ENCODE data around the gene TBC1D9B.

Gene TBC1D9B

GRCh38 chr5:179907556-179908324, at the start of gene TBC1D9B:
TSS of gene TBC1D9B (minus strand) at chr5:179907897. CDS start at chr5:179907821, 76 bp downstream.
- peak; percentile 39 for DNase-seq (ENCODE audit: low read depth in 2 of 2)

DNA sequence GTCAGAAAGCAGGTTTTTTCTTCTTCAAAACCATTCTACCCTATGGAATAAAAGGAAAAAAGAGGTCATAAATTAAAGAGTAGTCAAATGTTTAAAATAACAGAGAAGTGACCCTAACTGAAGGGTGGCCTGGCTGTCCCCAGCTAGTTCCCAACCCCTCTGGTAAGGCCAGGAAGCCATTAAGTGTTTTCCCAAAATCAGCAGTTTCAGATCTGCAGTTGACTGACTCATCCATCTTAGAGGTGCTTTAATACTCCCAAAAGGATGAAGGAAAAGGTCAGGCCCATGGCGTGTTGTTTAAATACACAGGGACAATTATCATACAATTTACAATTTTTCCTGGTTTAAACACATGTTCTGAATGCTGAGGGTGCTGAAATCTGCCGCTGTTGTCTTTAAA, 47.9 kb upstream of the TBC1D9B start:
- DNase-seq (ENCODE audit: low read depth in 2 of 2) = no peak

DNA sequence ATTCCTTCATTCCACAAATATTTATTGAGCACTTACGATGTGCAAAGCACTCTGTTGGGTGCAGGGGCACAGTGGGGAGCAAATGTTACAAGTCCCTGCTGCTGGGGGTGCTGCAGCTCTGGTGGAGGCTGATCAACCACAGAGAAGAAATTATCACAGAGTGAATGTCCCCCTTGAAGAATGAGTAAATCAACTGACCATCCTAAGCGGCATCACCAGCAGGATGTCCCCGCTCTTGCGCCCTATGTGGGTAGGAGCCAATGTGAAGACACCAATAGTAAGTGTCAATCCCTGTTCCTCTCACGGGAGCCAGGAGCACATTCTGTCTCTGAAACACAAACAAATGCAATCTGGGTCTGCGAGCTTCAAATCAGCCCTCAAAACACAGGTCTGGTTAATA, 47.4 kb upstream of the TBC1D9B start:
- DNase-seq (ENCODE audit: low read depth in 2 of 2) = no peak

- no peak for DNase-seq (ENCODE audit: low read depth in 2 of 2)
Measured at GRCh38 chr5:179954434-179954833, 46.7 kb upstream of the TBC1D9B start.

DNA sequence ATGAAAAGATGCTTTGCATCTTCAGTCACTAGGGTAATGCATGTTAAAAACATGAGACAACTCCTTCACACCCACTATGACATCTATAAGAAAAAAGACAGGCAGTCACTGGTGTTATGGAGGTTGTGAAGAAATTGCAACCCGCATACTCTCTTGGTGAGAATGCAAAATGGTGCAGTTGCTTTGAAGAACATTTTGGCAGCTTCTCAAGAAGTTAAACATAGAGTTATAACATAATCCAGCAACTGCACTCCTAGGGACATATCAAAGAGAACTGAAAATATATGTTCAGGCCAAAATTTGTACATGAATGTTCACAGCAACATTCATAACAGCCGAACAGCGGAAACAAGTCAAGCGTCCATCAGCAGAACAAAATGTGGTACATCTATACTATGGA, 46.3 kb upstream of the TBC1D9B start:
- no peak for DNase-seq (ENCODE audit: low read depth in 2 of 2)

DNA sequence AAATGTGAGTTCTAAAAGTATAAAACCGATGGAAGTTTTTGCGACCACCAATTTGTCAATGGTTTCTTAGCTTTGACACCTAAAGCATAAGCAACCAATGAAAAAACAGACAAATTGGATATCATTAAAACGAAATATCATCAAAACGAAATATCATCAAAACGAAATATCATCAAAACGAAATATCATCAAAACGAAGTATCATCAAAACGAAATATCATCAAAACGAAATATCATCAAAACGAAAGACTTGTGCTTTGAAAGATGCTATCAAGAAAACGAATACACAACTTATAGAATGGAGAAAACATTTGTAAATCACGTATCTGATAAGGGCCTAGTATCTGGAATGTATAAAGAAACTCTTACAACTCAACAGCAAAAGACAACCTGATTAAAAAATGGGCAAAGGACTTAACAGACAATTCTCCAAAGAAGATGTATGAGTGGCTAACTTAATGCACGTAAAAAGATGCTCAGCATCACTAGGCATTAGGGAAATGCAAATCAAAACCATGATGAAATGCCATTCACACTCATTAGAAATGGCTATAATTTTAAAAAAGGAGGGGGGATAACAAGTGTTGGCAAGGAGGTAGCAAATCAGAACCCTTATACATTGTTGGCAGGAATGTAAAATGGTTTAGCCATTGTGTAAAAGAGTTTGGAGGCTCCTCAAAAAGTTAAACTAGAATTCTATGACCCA, 29.4 kb upstream of the TBC1D9B start:
- DNase-seq (ENCODE audit: low read depth in 2 of 2) = no peak

GRCh38 chr5:179930788-179931473, 23.2 kb upstream of the TBC1D9B start:
- DNase-seq (ENCODE audit: low read depth in 2 of 2) = no peak

DNA sequence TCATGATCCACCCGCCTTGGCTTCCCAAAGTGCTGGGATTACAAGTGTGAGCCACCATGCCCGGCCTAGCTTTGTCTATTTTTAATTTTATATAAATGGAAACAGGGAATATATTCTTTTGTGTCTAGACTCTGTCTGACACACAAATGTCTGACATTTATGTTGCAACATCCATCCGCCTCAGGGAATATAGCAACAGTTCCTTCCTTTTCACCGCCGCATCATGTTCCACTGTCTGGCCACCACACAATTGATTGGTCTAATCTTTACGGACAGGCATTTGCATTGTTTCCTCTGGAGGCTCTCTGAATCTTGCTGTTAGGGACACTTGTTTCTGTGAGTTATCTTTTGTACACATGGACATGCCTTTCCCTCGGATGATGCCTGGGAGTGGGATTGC, 20.1 kb upstream of the TBC1D9B start:
- DNase-seq (ENCODE audit: low read depth in 2 of 2) = no peak

DNA sequence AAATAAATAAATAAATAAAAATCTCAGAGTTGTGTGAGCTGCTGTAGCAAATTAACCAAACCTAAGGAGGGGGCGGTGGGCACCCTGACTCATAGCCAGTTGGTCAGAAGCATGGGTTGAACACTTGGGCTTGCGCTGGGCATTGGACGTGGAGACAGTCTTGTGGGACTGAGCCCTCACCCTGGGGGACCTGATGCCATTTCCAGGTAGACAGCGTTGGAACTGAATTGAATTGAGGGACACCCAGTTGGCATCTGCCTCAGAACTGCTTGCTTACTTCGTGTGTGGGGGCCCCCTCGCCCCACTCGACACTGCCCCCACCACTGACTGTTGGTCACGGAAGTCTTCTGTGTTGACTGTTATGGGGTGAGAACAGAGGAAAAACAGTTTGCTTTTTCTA, 19.0 kb upstream of the TBC1D9B start:
- DNase-seq (ENCODE audit: low read depth in 2 of 2) = no peak

- no peak for DNase-seq (ENCODE audit: low read depth in 2 of 2)
Measured at GRCh38 chr5:179923436-179923835, 15.7 kb upstream of the TBC1D9B start.

- DNase-seq (ENCODE audit: low read depth in 2 of 2) = no peak
Measured at GRCh38 chr5:179920175-179920574, 12.5 kb upstream of the TBC1D9B start.

- no peak for DNase-seq (ENCODE audit: low read depth in 2 of 2)
Measured at GRCh38 chr5:179919487-179920060, 11.9 kb upstream of the TBC1D9B start.

GRCh38 chr5:179918742-179919486, 11.2 kb upstream of the TBC1D9B start:
- no peak for DNase-seq (ENCODE audit: low read depth in 2 of 2)

GRCh38 chr5:179916523-179916922, 8.8 kb upstream of the TBC1D9B start:
- no peak for DNase-seq (ENCODE audit: low read depth in 2 of 2)

DNA sequence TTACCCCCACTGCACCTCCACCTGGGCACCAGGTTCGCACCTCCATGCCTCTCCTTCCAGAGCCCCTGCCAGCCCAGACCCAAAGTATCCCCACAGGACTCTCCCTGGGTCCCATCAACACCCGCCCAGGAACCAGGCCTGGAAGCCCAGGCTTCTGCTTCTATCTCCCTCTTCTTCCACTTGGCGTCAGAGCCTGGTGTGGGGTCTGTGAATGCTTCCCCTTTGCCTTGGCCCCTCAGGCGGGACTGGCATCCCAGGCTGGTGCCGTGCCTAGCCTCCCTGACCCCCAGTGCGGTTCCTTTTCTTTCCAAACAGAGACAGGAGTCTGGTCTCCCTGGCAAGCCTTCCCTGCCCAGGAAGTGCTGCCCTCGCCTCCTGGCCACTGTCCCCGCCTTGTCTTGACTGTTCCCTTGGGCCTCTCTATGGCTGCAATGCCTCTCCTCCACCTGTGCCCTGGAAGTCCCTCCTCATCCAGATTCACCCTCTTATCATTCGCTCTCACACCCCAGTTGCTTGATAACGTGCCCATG, 7.8 kb upstream of the TBC1D9B start:
- DNase-seq (ENCODE audit: low read depth in 2 of 2) = no peak

DNA sequence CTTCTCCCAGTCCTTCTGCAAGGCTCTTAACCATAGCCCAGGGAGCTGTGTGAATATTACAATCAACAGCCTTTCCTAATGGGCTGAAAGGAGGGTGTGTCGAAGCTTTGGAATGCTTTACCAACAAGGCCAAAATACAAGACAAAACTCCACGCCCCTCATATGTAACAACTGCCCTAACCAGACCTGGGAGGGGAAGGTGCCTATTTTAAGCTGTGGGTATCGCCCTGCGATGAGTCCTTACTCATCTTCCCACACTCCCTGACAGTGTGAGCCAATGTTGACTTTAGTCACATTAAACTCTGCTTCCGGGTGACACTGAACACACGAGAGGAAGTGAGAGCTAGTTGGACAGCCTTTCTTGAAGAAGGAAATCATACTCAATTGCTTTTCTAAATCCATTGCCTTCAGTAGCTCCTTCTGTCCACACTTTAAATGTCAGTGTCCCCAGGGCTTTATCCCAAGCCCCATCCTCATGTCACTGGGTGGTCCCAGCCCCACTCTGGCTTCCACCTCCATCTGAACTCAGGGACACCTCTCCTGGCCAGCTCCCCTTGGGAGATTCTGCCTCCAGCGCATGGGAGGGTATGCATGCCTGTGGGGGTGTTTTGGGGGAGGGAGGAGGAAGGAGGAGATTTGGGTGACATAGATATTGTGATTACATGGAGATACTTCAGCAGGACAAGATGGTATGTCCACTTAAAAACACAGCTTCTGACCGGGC, 6.5 kb upstream of the TBC1D9B start:
- no peak for DNase-seq (ENCODE audit: low read depth in 2 of 2)

DNA sequence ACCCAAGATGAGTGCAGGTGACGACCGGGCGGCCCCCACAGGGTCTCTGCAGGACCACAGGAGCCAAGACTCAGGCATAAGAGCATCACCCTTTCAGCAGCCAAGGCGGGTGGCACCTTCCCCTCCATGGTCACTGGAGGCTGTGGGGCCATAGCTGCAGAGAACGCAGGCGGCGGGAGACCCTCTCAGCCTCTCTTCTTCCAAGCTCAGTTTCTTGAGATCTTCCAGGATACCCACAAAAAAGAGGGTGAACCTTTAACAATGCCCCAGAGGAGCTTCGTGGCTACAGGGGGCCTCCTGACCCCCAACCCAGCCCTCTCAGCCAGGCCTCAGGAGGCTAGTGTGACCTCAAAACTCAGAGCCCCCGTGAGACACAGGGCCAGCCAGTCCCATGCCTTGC, 5.8 kb upstream of the TBC1D9B start:
- DNase-seq (ENCODE audit: low read depth in 2 of 2) = no peak

DNA sequence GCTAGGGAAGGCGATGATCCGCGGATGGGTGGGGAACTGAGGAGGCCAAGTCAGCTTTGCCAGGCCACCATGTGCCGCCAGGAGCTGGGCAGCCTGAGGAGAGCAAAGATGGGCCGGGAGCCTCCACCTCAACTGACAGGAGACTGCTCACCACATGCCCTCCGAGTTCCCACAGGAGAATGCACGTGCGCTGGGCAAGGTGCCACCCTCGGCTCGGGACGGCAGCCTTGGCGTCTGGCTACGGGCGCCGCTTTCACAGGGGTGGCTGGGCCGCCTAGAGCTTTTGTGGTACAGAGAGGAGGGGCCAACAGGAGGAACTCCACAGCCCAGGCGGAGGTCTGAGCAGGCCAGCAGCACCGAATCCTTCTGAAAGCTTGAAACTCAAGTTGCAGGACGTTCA, 5.3 kb upstream of the TBC1D9B start:
- DNase-seq (ENCODE audit: low read depth in 2 of 2) = no peak

DNA sequence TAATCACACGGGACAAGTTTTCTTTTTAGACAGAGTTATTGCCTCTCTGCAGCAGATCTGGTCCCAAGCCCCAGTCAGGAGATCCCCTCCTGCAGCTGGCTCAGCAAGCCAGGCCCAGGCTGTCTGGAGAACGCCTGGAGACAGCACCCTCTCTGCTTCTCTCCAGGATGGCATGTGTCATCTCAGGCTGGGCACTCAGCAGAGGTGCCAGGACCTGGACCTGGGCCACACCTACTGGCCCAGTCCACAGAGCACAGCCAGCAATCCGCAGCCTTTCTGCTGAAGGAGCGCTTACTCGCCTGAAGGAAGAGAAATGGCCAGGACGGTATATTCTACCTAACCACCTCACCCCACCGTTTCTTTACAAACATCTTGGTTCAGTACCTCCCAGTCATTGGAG, 4.7 kb upstream of the TBC1D9B start:
- no peak for DNase-seq (ENCODE audit: low read depth in 2 of 2)

GRCh38 chr5:179909224-179909623, 1.5 kb upstream of the TBC1D9B start:
- no peak for DNase-seq (ENCODE audit: low read depth in 2 of 2)

GRCh38 chr5:179908528-179908927, 831 bp upstream of the TBC1D9B start:
- DNase-seq (ENCODE audit: low read depth in 2 of 2) = no peak
